HEK293 (cell line): ENCODE measurements around the gene SLC39A5.
"Not testable (repeated sequence)": the region's sequence is repeated elsewhere in the genome, so short reads cannot be mapped to it uniquely, and the experiment has no call there.

Source experiments
- CTCF ChIA-PET: fragments of 350-600 bp; formaldehyde crosslinking; extraction: SDS; loops from one replicate; lab custom pipeline; 2021; ENCODE audit warnings: antibody characterized with exemption; lab: Yijun Ruan, JAX
- POLR2A ChIA-PET: fragments of 300-600 bp; formaldehyde crosslinking; extraction: SDS; loops from one replicate; lab custom pipeline; 2020; ENCODE audit warnings: antibody characterized with exemption, inconsistent platforms; lab: Yijun Ruan, JAX
- H3K27ac ChIP-seq: fragments of 200-500 bp; sonication (Bioruptor generic); 2 replicates; pipeline ENCODE4 v1.5.1; 2014; ENCODE audit warnings: low read depth, low read length, control low read depth, inconsistent platforms; ENCODE audit errors: extremely low read depth
- H3K36me3 ChIP-seq, 2 experiments: fragments of 200-500 bp in 1 of 2; sonication (Bioruptor generic) in 1 of 2; 1 replicate in 1 of 2; 2 replicates in 1 of 2; pipeline ENCODE4 v1.5.1; 2014 to 2017; ENCODE audit warnings: inconsistent platforms in 2 of 2, low read length in 2 of 2; ENCODE audit not compliant: control insufficient read depth in 2 of 2, insufficient read depth in 1 of 2
- H3K4me1 ChIP-seq: fragments of 200-500 bp; sonication (Bioruptor generic); 2 replicates; pipeline ENCODE4 v1.5.1; 2014; ENCODE audit warnings: mild to moderate bottlenecking, low read length, inconsistent platforms; ENCODE audit not compliant: control insufficient read depth, insufficient read depth
- H3K4me3 ChIP-seq: 2 replicates; pipeline ENCODE4 v1.5.1; 2011; ENCODE audit warnings: low read depth, mild to moderate bottlenecking, control low read depth, low read length, moderate library complexity
- H3K9me3 ChIP-seq: fragments of 200-500 bp; sonication (Bioruptor generic); 2 replicates; pipeline ENCODE4 v1.5.1; 2014; ENCODE audit warnings: low read depth, low read length, inconsistent platforms; ENCODE audit not compliant: control insufficient read depth, insufficient read depth
- AEBP2 ChIP-seq: fragments of 450-650 bp; formaldehyde crosslinking; IDR thresholded peaks from 2 replicates; pipeline ENCODE4 v1.5.1; 2016; ENCODE audit warnings: missing biosample characterization, missing genetic modification characterization, borderline replicate concordance
- GFI1B ChIP-seq: fragments of 450-650 bp; formaldehyde crosslinking; IDR thresholded peaks from 2 replicates; pipeline ENCODE4 v1.5.1; 2016; ENCODE audit warnings: missing biosample characterization, missing genetic modification characterization
- MZF1 ChIP-seq: fragments of 450-650 bp; formaldehyde crosslinking; IDR thresholded peaks from 2 replicates; pipeline ENCODE4 v1.5.1; 2017; ENCODE audit warnings: missing biosample characterization, missing genetic modification characterization, borderline replicate concordance
- OVOL3 ChIP-seq: fragments of 450-650 bp; formaldehyde crosslinking; IDR thresholded peaks from 2 replicates; pipeline ENCODE4 v1.5.1; 2016; ENCODE audit warnings: missing biosample characterization, missing genetic modification characterization
- PRDM4 ChIP-seq: fragments of 450-650 bp; formaldehyde crosslinking; IDR thresholded peaks from 2 replicates; pipeline ENCODE4 v1.5.1; 2017; ENCODE audit warnings: missing biosample characterization, missing genetic modification characterization
- RBAK ChIP-seq: fragments of 450-650 bp; formaldehyde crosslinking; IDR thresholded peaks from 2 replicates; pipeline ENCODE4 v1.5.1; 2016; ENCODE audit warnings: missing biosample characterization, missing genetic modification characterization
- ZBTB1 ChIP-seq: fragments of 450-650 bp; formaldehyde crosslinking; IDR thresholded peaks from 2 replicates; pipeline ENCODE4 v1.5.1; 2016; ENCODE audit warnings: missing biosample characterization, missing genetic modification characterization
- ZBTB21 ChIP-seq: fragments of 450-650 bp; formaldehyde crosslinking; IDR thresholded peaks from 2 replicates; pipeline ENCODE4 v1.5.1; 2017; ENCODE audit warnings: missing biosample characterization, missing genetic modification characterization
- ZBTB8A ChIP-seq: fragments of 450-650 bp; formaldehyde crosslinking; IDR thresholded peaks from 2 replicates; pipeline ENCODE4 v1.5.1; 2016; ENCODE audit warnings: missing biosample characterization, missing genetic modification characterization
- ZNF202 ChIP-seq: fragments of 450-650 bp; formaldehyde crosslinking; IDR thresholded peaks from 2 replicates; pipeline ENCODE4 v1.5.1; 2016; ENCODE audit warnings: missing biosample characterization, missing genetic modification characterization, borderline replicate concordance
- ZNF223 ChIP-seq: fragments of 450-650 bp; formaldehyde crosslinking; IDR thresholded peaks from 2 replicates; pipeline ENCODE4 v1.5.1; 2016; ENCODE audit warnings: missing biosample characterization, missing genetic modification characterization
- ZNF266 ChIP-seq: fragments of 450-650 bp; formaldehyde crosslinking; IDR thresholded peaks from 2 replicates; pipeline ENCODE4 v1.5.1; 2016; ENCODE audit warnings: missing biosample characterization, missing genetic modification characterization, low read depth
- ZNF394 ChIP-seq: fragments of 450-650 bp; formaldehyde crosslinking; IDR thresholded peaks from 2 replicates; pipeline ENCODE4 v1.5.1; 2016; ENCODE audit warnings: missing biosample characterization, missing genetic modification characterization, mild to moderate bottlenecking, moderate library complexity, borderline replicate concordance
- ZNF426 ChIP-seq: fragments of 450-650 bp; formaldehyde crosslinking; IDR thresholded peaks from 2 replicates; pipeline ENCODE4 v1.5.1; 2017; ENCODE audit warnings: missing biosample characterization, missing genetic modification characterization, mild to moderate bottlenecking, inconsistent platforms, moderate library complexity
- ZNF501 ChIP-seq: fragments of 450-650 bp; formaldehyde crosslinking; IDR thresholded peaks from 2 replicates; pipeline ENCODE4 v1.5.1; 2016; ENCODE audit warnings: missing biosample characterization, missing genetic modification characterization
- ZNF510 ChIP-seq: fragments of 450-650 bp; formaldehyde crosslinking; IDR thresholded peaks from 2 replicates; pipeline ENCODE4 v1.5.1; 2018; ENCODE audit warnings: mild to moderate bottlenecking, missing genetic modification characterization, missing biosample characterization; ENCODE audit not compliant: insufficient replicate concordance
- ZNF514 ChIP-seq: fragments of 450-650 bp; formaldehyde crosslinking; IDR thresholded peaks from 2 replicates; pipeline ENCODE4 v1.5.1; 2016; ENCODE audit warnings: missing biosample characterization, missing genetic modification characterization
- ZNF530 ChIP-seq: fragments of 450-650 bp; formaldehyde crosslinking; IDR thresholded peaks from 2 replicates; pipeline ENCODE4 v1.5.1; 2016; ENCODE audit warnings: low read depth, missing biosample characterization, missing genetic modification characterization
- ZNF560 ChIP-seq: fragments of 450-650 bp; formaldehyde crosslinking; IDR thresholded peaks from 2 replicates; pipeline ENCODE4 v1.5.1; 2017; ENCODE audit warnings: missing biosample characterization, missing genetic modification characterization, borderline replicate concordance
- ZNF580 ChIP-seq: fragments of 450-650 bp; formaldehyde crosslinking; IDR thresholded peaks from 2 replicates; pipeline ENCODE4 v1.5.1; 2016; ENCODE audit warnings: missing biosample characterization, missing genetic modification characterization
- ZNF623 ChIP-seq: fragments of 450-650 bp; formaldehyde crosslinking; IDR thresholded peaks from 2 replicates; pipeline ENCODE4 v1.5.1; 2016; ENCODE audit warnings: missing biosample characterization, missing genetic modification characterization
- ZNF639 ChIP-seq: fragments of 450-650 bp; formaldehyde crosslinking; IDR thresholded peaks from 2 replicates; pipeline ENCODE4 v1.5.1; 2016; ENCODE audit warnings: missing biosample characterization, missing genetic modification characterization
- ZNF654 ChIP-seq: fragments of 450-650 bp; formaldehyde crosslinking; IDR thresholded peaks from 2 replicates; pipeline ENCODE4 v1.5.1; 2016; ENCODE audit warnings: low read depth, missing biosample characterization, missing genetic modification characterization
- ZNF664 ChIP-seq: fragments of 450-650 bp; formaldehyde crosslinking; IDR thresholded peaks from 2 replicates; pipeline ENCODE4 v1.5.1; 2016; ENCODE audit warnings: missing biosample characterization, missing genetic modification characterization
- ZNF791 ChIP-seq: fragments of 450-650 bp; formaldehyde crosslinking; IDR thresholded peaks from 2 replicates; pipeline ENCODE4 v1.5.1; 2016; ENCODE audit warnings: missing biosample characterization, missing genetic modification characterization
- ZXDB ChIP-seq: fragments of 450-650 bp; formaldehyde crosslinking; IDR thresholded peaks from 2 replicates; pipeline ENCODE4 v1.5.1; 2016; ENCODE audit warnings: missing biosample characterization, missing genetic modification characterization
- TF ChIP-seq, protein P1 (sequence below): fragments of 450-650 bp; formaldehyde crosslinking; IDR thresholded peaks from 2 replicates; pipeline ENCODE4 v1.5.1; 2016; ENCODE audit warnings: missing biosample characterization, missing genetic modification characterization, borderline replicate concordance

SLC39A5 gene

GRCh38 chr12:56266068-56266692 is 36.3 kb downstream of the SLC39A5 start:
- not testable (repeated sequence) for H3K9me3 ChIP-seq, H3K4me1 ChIP-seq
- Histone ChIP-seq H3K36me3 (peaks cover 5 to 25% of the 10 kb centered on the region in 2 experiments; a peak in 2 of 3 replicates), H3K4me3 (peak overlapping the region; percentile 65), H3K27ac (peak overlapping the region; percentile 62; the same call in 1 of the 2 replicates)
- POLR2A ChIA-PET: interaction anchor here (0.6 to 2.9 kb wide), 10 partner anchors 9 to 370 kb away, joined by 3 to 26 read pairs (median 4); partner anchors contain the start of genes ANKRD52, RNF41, SMARCC2 and ZC3H10
- CTCF ChIA-PET: interaction anchor here (0.7 to 1.7 kb wide), 12 partner anchors 8 to 200 kb away, joined by 3 to 6 read pairs (median 4); partner anchors contain the start of gene ANKRD52
- TF ChIP-seq ZNF623 (tag by site-specific recombination): peak; percentile 83
- peak; percentile 67; the same call in 1 of the 2 replicates for TF ChIP-seq OVOL3 (tag by site-specific recombination)
- TF ChIP-seq ZNF530 (tag by site-specific recombination): 0 out of 2 replicates have a peak, but pooled peaks have one; percentile 61
- peak; percentile 75 for TF ChIP-seq ZNF639
- TF ChIP-seq ZNF266 (tag by site-specific recombination): peak; percentile 82
- peak; percentile 94 for TF ChIP-seq ZNF426 (tag by site-specific recombination)
- 0 out of 2 replicates have a peak, but pooled peaks have one; percentile 11 for TF ChIP-seq ZNF501 (tag by site-specific recombination)
- peak; percentile 14; the same call in 1 of the 2 replicates for TF ChIP-seq PRDM4 (tag by site-specific recombination)
- peak; percentile 69; the same call in 1 of the 2 replicates for TF ChIP-seq ZNF223 (tag by site-specific recombination)
- peak; percentile 50; the same call in 1 of the 2 replicates for TF ChIP-seq ZXDB
- TF ChIP-seq GFI1B (tag by site-specific recombination): peak; percentile 68; the same call in 1 of the 2 replicates
- peak; percentile 75; the same call in 1 of the 2 replicates for TF ChIP-seq ZNF664
- TF ChIP-seq RBAK (tag by site-specific recombination): 0 out of 2 replicates have a peak, but pooled peaks have one; percentile 63
- peak; percentile 16; the same call in 1 of the 2 replicates for TF ChIP-seq ZBTB1 (tag by site-specific recombination)
- peak; percentile 70; the same call in 1 of the 2 replicates for TF ChIP-seq ZNF791 (tag by site-specific recombination)
- peak; percentile 91; the same call in 1 of the 2 replicates for TF ChIP-seq ZNF560
- TF ChIP-seq, protein P1, sequence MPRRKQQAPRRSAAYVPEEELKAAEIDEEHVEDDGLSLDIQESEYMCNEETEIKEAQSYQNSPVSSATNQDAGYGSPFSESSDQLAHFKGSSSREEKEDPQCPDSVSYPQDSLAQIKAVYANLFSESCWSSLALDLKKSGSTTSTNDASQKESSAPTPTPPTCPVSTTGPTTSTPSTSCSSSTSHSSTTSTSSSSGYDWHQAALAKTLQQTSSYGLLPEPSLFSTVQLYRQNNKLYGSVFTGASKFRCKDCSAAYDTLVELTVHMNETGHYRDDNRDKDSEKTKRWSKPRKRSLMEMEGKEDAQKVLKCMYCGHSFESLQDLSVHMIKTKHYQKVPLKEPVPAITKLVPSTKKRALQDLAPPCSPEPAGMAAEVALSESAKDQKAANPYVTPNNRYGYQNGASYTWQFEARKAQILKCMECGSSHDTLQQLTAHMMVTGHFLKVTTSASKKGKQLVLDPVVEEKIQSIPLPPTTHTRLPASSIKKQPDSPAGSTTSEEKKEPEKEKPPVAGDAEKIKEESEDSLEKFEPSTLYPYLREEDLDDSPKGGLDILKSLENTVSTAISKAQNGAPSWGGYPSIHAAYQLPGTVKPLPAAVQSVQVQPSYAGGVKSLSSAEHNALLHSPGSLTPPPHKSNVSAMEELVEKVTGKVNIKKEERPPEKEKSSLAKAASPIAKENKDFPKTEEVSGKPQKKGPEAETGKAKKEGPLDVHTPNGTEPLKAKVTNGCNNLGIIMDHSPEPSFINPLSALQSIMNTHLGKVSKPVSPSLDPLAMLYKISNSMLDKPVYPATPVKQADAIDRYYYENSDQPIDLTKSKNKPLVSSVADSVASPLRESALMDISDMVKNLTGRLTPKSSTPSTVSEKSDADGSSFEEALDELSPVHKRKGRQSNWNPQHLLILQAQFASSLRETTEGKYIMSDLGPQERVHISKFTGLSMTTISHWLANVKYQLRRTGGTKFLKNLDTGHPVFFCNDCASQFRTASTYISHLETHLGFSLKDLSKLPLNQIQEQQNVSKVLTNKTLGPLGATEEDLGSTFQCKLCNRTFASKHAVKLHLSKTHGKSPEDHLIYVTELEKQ (tag by site-specific recombination): peak; percentile 35; the same call in 1 of the 2 replicates
- peak; percentile 76; the same call in 1 of the 2 replicates for TF ChIP-seq ZNF202 (tag by site-specific recombination)
- TF ChIP-seq ZNF580: 0 out of 2 replicates have a peak, but pooled peaks have one; percentile 48
- TF ChIP-seq ZNF654: peak; percentile 40
- peak; percentile 78; the same call in 1 of the 2 replicates for TF ChIP-seq AEBP2 (tag by site-specific recombination)
- TF ChIP-seq ZBTB21 (tag by site-specific recombination): peak; percentile 45; the same call in 1 of the 2 replicates
- TF ChIP-seq ZNF514 (tag by site-specific recombination): 0 out of 2 replicates have a peak, but pooled peaks have one; percentile 50
- peak; percentile 79 for TF ChIP-seq ZNF510
- TF ChIP-seq ZBTB8A (tag by site-specific recombination): peak; percentile 74
- TF ChIP-seq MZF1 (tag by site-specific recombination): peak; percentile 46; the same call in 1 of the 2 replicates
- peak; percentile 96 for TF ChIP-seq ZNF394 (tag by site-specific recombination)
